Keratinocyte (primary cell): ENCODE data around the gene VTI1A. TPM values are rescaled to one million over a fixed set of nuclear protein-coding genes. Genes with fewer than 3 reads are reported as not detected.
A peak's percentile ranks its signal among the peaks of the same experiment; 100 is the strongest.

ENCODE experiments used
- DNase-seq: peaks from one replicate; pipeline ENCODE4 v3.0.0-alpha.2; 2011; ENCODE audit warnings: low read depth, missing footprints, low spot score
- FAIRE-seq: peaks from 2 replicates; lab custom pipeline; 2011; peaks lifted over from hg19 to GRCh38; lab: Jason Lieb, UNC
- H2AFZ ChIP-seq: 2 replicates; pipeline ENCODE4 v1.6.0; 2012; ENCODE audit warnings: low read length, control low read depth, inconsistent platforms; ENCODE audit not compliant: control insufficient read depth
- H3K27ac ChIP-seq: 2 replicates; pipeline ENCODE4 v1.5.1; 2011; ENCODE audit warnings: low read length; ENCODE audit not compliant: control insufficient read depth, insufficient read depth
- H3K27me3 ChIP-seq: 3 replicates; pipeline ENCODE4 v1.6.0; 2011; ENCODE audit warnings: low read length; ENCODE audit not compliant: control insufficient read depth, insufficient read depth; ENCODE audit errors: extremely low read depth
- H3K36me3 ChIP-seq, 2 experiments: 2 replicates in 1 of 2; 3 replicates in 1 of 2; pipeline ENCODE4 v1.5.1; 2011; ENCODE audit warnings: low read length in 2 of 2, mild to moderate bottlenecking in 1 of 2; ENCODE audit not compliant: control insufficient read depth in 2 of 2, insufficient read depth in 2 of 2; ENCODE audit errors: extremely low read depth in 1 of 2
- H3K4me1 ChIP-seq: 3 replicates; pipeline ENCODE4 v1.5.1; 2011; ENCODE audit warnings: low read length; ENCODE audit not compliant: control insufficient read depth, insufficient read depth; ENCODE audit errors: extremely low read depth
- H3K4me2 ChIP-seq: 3 replicates; pipeline ENCODE4 v1.6.0; 2011; ENCODE audit warnings: low read depth, low read length; ENCODE audit not compliant: control insufficient read depth, insufficient read depth; ENCODE audit errors: extremely low read depth
- H3K4me3 ChIP-seq, 3 experiments: fragments of 200-600 bp in 1 of 3; sonication (generic) in 1 of 3; 2 replicates in 2 of 3; 3 replicates in 1 of 3; pipeline ENCODE4 v1.5.1; 2011 to 2016; ENCODE audit warnings: low read length in 3 of 3, mild to moderate bottlenecking in 3 of 3, control low read depth in 2 of 3, inconsistent platforms in 1 of 3, low read depth in 1 of 3, mixed read lengths in 1 of 3, mixed run types in 1 of 3, moderate library complexity in 1 of 3; ENCODE audit not compliant: control insufficient read depth in 2 of 3, insufficient read depth in 2 of 3; ENCODE audit errors: extremely low read depth in 1 of 3
- H3K79me2 ChIP-seq: 2 replicates; pipeline ENCODE4 v1.6.0; 2012; ENCODE audit warnings: low read length; ENCODE audit not compliant: control insufficient read depth, insufficient read depth
- H3K9ac ChIP-seq: 3 replicates; pipeline ENCODE4 v1.6.0; 2011; ENCODE audit warnings: low read length; ENCODE audit not compliant: control insufficient read depth, insufficient read depth; ENCODE audit errors: extremely low read depth
- H3K9me1 ChIP-seq: 3 replicates; pipeline ENCODE4 v1.6.0; 2011; ENCODE audit warnings: low read length; ENCODE audit not compliant: control insufficient read depth, insufficient read depth; ENCODE audit errors: extremely low read depth
- H3K9me3 ChIP-seq: 2 replicates; pipeline ENCODE4 v1.5.1; 2012; ENCODE audit warnings: low read depth, low read length; ENCODE audit not compliant: control insufficient read depth
- H4K20me1 ChIP-seq: 3 replicates; pipeline ENCODE4 v1.6.0; 2011; ENCODE audit warnings: low read length; ENCODE audit not compliant: control insufficient read depth, insufficient read depth; ENCODE audit errors: extremely low read depth
- EZH2 ChIP-seq: IDR thresholded peaks from one replicate; pipeline ENCODE4 v1.6.1; 2012; ENCODE audit warnings: inconsistent platforms, mild to moderate bottlenecking, low read length, moderate library complexity
- dilution Hi-C: fragments of 300-500 bp; cut with MboI; formaldehyde crosslinking; loops from one replicate; pipeline ENCODE4 v1.7.0; 2020; ENCODE audit warnings: low sequenced_read_pairs; ENCODE audit not compliant: extremely low pct_ligation_motif_present
- polyA plus RNA-seq, 5 experiments: library from polyadenylated mRNA; depleted of rRNA in 3 of 5; stranded (reverse) in 3 of 5; stranded (forward) in 1 of 5; unstranded in 1 of 5; fragments of >200 nt; gene quantifications; 1 replicate in 1 of 5; 2 replicates in 3 of 5; 3 replicates in 1 of 5; pipeline versions ENCODE4 v1.2.1 to v1.2.3, GENCODE V29; 2011 to 2012; ENCODE audit warnings: missing spikeins in 2 of 5, low read depth in 1 of 5, low replicate concordance in 1 of 5
- TF ChIP-seq, protein P1 (sequence below), 3 experiments: IDR thresholded peaks in 1 of 3; conservative IDR thresholded peaks in 1 of 3; optimal IDR thresholded peaks in 1 of 3; 2 replicates in 2 of 3; 3 replicates in 1 of 3; pipeline versions ENCODE3 to v1.5.1; 2011; ENCODE audit warnings: low read length in 3 of 3, mild to moderate bottlenecking in 3 of 3, moderate library complexity in 2 of 3, control low read depth in 1 of 3, inconsistent platforms in 1 of 3; ENCODE audit not compliant: insufficient read depth in 2 of 3; ENCODE audit errors: extremely low read depth in 1 of 3

Gene VTI1A
- polyA plus RNA-seq, 1 donor (not counting 4 experiments of a cell fraction or from before 2014, with no cell fraction given), result 18.5 TPM

DNA sequence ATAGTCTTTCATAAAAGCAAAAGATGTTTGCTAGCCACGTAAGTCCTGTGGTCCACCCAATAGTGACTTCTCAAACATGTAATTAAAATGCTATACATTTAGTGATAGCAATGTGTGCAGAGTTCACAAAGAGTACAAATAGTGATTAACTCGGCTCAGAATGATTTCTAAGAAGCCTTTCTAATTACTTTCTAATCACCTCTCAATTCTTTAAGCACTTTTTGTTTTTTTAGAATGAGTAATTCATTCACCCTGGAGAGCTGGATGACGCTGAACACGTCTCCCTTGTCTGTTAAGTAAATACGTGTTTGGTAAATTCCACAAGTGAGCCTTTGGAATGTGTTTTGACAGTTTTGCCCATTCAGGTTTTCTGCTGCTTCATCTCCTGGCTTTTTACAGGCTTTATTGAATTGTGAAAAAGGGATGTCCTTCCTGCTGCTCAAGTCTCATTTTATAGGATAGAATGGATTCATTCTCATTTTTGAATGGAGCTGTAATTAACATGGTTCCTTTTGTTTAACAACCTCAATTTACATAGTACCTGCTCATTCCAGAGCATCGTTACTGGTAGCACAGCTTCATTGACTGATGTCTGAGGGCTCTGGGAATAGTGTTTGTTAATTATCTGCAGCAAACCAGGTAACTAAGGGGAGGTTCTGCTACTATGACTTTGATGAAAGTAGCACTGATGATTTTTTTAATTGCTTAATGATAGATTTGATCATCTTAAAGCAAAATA, 212.1 kb downstream of the VTI1A start:
- Histone ChIP-seq H3K36me3 (no peaks in the 10 kb centered on the region), H3K27ac (no peak overlapping the region), H4K20me1 (no peaks in the 10 kb centered on the region), H3K79me2 (no peaks in the 10 kb centered on the region), H3K27me3 (no peaks in the 10 kb centered on the region), H3K9ac (no peak overlapping the region), H3K4me3 (no peak overlapping the region), H3K9me3 (no peaks in the 10 kb centered on the region), H3K9me1 (no peaks in the 10 kb centered on the region), H3K4me2 (no peak overlapping the region), H3K4me1 (peaks cover 11% of the 10 kb centered on the region), H2AFZ (no peak overlapping the region)
- TF ChIP-seq EZH2, result no peak
- TF ChIP-seq, protein P1, sequence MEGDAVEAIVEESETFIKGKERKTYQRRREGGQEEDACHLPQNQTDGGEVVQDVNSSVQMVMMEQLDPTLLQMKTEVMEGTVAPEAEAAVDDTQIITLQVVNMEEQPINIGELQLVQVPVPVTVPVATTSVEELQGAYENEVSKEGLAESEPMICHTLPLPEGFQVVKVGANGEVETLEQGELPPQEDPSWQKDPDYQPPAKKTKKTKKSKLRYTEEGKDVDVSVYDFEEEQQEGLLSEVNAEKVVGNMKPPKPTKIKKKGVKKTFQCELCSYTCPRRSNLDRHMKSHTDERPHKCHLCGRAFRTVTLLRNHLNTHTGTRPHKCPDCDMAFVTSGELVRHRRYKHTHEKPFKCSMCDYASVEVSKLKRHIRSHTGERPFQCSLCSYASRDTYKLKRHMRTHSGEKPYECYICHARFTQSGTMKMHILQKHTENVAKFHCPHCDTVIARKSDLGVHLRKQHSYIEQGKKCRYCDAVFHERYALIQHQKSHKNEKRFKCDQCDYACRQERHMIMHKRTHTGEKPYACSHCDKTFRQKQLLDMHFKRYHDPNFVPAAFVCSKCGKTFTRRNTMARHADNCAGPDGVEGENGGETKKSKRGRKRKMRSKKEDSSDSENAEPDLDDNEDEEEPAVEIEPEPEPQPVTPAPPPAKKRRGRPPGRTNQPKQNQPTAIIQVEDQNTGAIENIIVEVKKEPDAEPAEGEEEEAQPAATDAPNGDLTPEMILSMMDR (optimal IDR thresholded peaks at IDR 0.05 in 1 of 3, IDR thresholded peaks at IDR 0.05 in 1 of 3, conservative IDR thresholded peaks at IDR 0.05 in 1 of 3; ENCODE audit: extremely low read depth in 1 of 3, insufficient read depth in 2 of 3, low read length in 3 of 3), result no peak
- no peak for FAIRE-seq
- no peak for DNase-seq
- dilution Hi-C loops, result no loop called here

DNA sequence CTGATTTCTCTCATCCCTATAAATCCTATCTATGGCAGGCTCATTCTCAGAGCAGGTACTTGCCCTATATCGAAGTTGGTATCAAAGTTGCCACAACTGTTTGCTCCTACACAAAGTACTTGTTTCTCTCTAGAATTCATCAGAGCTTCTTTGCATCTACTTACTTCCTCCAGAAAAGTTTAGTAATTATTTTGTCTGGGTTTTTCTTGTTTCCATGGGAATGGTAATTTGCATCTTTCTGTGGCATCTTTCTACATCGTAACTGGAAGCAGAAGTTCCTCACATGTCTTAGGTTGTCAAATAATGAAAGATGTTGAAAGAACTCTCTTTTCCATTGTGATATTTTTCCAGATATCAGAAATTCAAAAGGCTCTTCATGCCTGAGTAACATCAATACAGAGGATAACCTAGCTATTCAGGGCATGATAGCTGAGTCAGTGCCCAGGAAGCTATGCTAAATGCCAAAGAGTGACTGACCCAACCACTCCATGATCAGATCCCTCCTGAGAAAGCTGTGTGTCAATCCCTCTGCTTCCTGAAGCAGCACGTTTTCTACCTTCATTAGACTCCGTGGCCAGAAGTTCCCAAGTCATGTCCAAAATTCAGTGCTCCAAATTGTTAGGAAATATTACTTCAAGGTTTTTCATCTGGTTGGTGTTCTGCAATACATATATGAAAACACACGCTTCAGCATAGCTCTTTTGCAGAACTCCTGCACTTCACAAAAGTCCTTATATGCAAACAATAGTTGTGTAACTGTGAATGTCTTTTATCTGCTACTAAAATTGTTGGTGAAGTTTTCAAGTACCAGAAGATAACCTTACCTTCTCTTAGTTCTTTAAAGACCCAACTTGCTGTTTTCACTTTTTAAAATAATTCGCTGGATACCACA, 216.5 kb downstream of the VTI1A start:
- Histone ChIP-seq H3K4me1 (peaks cover 11% of the 10 kb centered on the region), H3K9me3 (no peaks in the 10 kb centered on the region), H3K79me2 (no peaks in the 10 kb centered on the region), H3K9ac (no peak overlapping the region), H3K4me3 (no peak overlapping the region), H3K36me3 (no peaks in the 10 kb centered on the region), H2AFZ (no peak overlapping the region), H3K27me3 (no peaks in the 10 kb centered on the region), H4K20me1 (no peaks in the 10 kb centered on the region), H3K9me1 (no peaks in the 10 kb centered on the region), H3K4me2 (no peak overlapping the region), H3K27ac (no peak overlapping the region)
- dilution Hi-C loops, result no loop called here
- FAIRE-seq, result peak; percentile 89
- TF ChIP-seq EZH2, result no peak
- TF ChIP-seq, protein P1 (optimal IDR thresholded peaks at IDR 0.05 in 1 of 3, IDR thresholded peaks at IDR 0.05 in 1 of 3, conservative IDR thresholded peaks at IDR 0.05 in 1 of 3; ENCODE audit: extremely low read depth in 1 of 3, insufficient read depth in 2 of 3, low read length in 3 of 3), result no peak
- peak; percentile 21 for DNase-seq
